ENCODE measurements around the gene DDX5.

GRCh38 chr17:64544742-64545141 lies 38.7 kb upstream of the DDX5 start:
- TF ChIP-seq POLR2A (IDR thresholded peaks at IDR 0.05) (no peak), CTCF (IDR thresholded peaks at IDR 0.05) (no peak)

Data from Peyer's patch (tissue), 4 donors.